Hypothalamus (tissue), 51 donors: ENCODE measurements around the gene ZFYVE9.
A peak's percentile ranks its signal among the peaks of the same experiment; 100 is the strongest.
"Not testable (repeated sequence)": the region's sequence is repeated elsewhere in the genome, so short reads cannot be mapped to it uniquely, and the experiment has no call there.

ENCODE experiments used
- DNase-seq, 51 donors: peaks; one replicate each; lab custom pipeline; 2025; lab: John Stamatoyannopoulos, UW

The ZFYVE9 gene

GRCh38 chr1:52141513-52142219 is at the start of gene ZFYVE9:
Gene ZFYVE9, plus strand, starts transcription at chr1:52142089. Its CDS starts 91,118 bp downstream, at chr1:52233207.
- DNase-seq: peak in 49 of 51 donors; percentile 8 to 81 (median 54)

- DNase-seq: not testable (repeated sequence)
Measured at GRCh38 chr1:52094300-52094699, 47.6 kb upstream of the ZFYVE9 start.

- no peak for DNase-seq
Measured at GRCh38 chr1:52096216-52096615, 45.7 kb upstream of the ZFYVE9 start.

- DNase-seq: no peak
Measured at GRCh38 chr1:52098139-52098871, 43.6 kb upstream of the ZFYVE9 start.

- no peak for DNase-seq
Measured at GRCh38 chr1:52102336-52103013, 39.4 kb upstream of the ZFYVE9 start.

- no peak for DNase-seq
Measured at GRCh38 chr1:52111492-52111891, 30.4 kb upstream of the ZFYVE9 start.

- DNase-seq: no peak
Measured at GRCh38 chr1:52112489-52112888, 29.4 kb upstream of the ZFYVE9 start.

GRCh38 chr1:52119301-52120079 is 22.4 kb upstream of the ZFYVE9 start:
- no peak for DNase-seq

GRCh38 chr1:52122384-52122783 is 19.5 kb upstream of the ZFYVE9 start:
- no peak for DNase-seq

GRCh38 chr1:52123622-52124021 is 18.3 kb upstream of the ZFYVE9 start:
- DNase-seq: no peak

- DNase-seq: no peak
Measured at GRCh38 chr1:52125736-52126359, 16.0 kb upstream of the ZFYVE9 start.

- peak in 10 of 51 donors; percentile 3 to 34 (median 6) for DNase-seq
Measured at GRCh38 chr1:52127181-52128180, 14.4 kb upstream of the ZFYVE9 start.

- peak in 1 of 51 donors; percentile 15 for DNase-seq
Measured at GRCh38 chr1:52139817-52140540, 1.9 kb upstream of the ZFYVE9 start.

- DNase-seq: peak in 1 of 51 donors; percentile 57
Measured at GRCh38 chr1:52140633-52141512, 1.0 kb upstream of the ZFYVE9 start.

GRCh38 chr1:52142220-52143183 is 613 bp downstream of the ZFYVE9 start:
- peak in 39 of 51 donors; percentile 7 to 81 (median 44) for DNase-seq

- no peak for DNase-seq
Measured at GRCh38 chr1:52145137-52145536, 3.2 kb downstream of the ZFYVE9 start.
